B cell (primary cell): ENCODE results near the gene KCNAB3.

Experiments
- EZH2 ChIP-seq: IDR thresholded peaks from 2 replicates; pipeline ENCODE4 v1.6.1; 2012; ENCODE audit warnings: borderline replicate concordance, low read depth, mild to moderate bottlenecking, moderate library complexity, low read length; ENCODE audit not compliant: insufficient read depth, poor library complexity, severe bottlenecking
- TF ChIP-seq, protein P1 (sequence below): fragments of 200-600 bp; IDR thresholded peaks from one replicate; pipeline ENCODE4 v1.8.0; 2022; ENCODE audit warnings: antibody characterized with exemption, mild to moderate bottlenecking

- TF ChIP-seq, protein P1, sequence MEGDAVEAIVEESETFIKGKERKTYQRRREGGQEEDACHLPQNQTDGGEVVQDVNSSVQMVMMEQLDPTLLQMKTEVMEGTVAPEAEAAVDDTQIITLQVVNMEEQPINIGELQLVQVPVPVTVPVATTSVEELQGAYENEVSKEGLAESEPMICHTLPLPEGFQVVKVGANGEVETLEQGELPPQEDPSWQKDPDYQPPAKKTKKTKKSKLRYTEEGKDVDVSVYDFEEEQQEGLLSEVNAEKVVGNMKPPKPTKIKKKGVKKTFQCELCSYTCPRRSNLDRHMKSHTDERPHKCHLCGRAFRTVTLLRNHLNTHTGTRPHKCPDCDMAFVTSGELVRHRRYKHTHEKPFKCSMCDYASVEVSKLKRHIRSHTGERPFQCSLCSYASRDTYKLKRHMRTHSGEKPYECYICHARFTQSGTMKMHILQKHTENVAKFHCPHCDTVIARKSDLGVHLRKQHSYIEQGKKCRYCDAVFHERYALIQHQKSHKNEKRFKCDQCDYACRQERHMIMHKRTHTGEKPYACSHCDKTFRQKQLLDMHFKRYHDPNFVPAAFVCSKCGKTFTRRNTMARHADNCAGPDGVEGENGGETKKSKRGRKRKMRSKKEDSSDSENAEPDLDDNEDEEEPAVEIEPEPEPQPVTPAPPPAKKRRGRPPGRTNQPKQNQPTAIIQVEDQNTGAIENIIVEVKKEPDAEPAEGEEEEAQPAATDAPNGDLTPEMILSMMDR: no peak
- TF ChIP-seq EZH2: no peak
These were observed 40.3 kb downstream of the KCNAB3 start for GRCh38 chr17:7889166-7889955.
